GM12878 (cell line): Measurements from ENCODE around the gene SPTSSB. TPM values are rescaled to one million over a fixed set of nuclear protein-coding genes. Genes with fewer than 3 reads are reported as not detected.

ENCODE experiments used
- ATAC-seq: fragments of 200-7000 bp; cut with Tn5 transposase; 3 replicates; pipeline ENCODE4 v1.9.1; 2020; ENCODE audit warnings: mild to moderate bottlenecking, moderate library complexity
- BruUV-seq: library from RNA; stranded (reverse); fragments of 400-500 nt; replicated peaks from 2 replicates; lab custom pipeline; 2021; lab: Mats Ljungman, UMichigan
- CTCF ChIA-PET: fragments of 300-600 bp; sonication (Branson Sonifier 250); formaldehyde crosslinking; extraction: SDS; loops from one replicate; lab custom pipeline; 2021; ENCODE audit warnings: inconsistent platforms; lab: Yijun Ruan, JAX
- POLR2A ChIA-PET: fragments of 350-600 bp; formaldehyde crosslinking; extraction: SDS; loops from one replicate; lab custom pipeline; 2021; ENCODE audit warnings: inconsistent platforms; lab: Charles Lee
- RAD21 ChIA-PET: fragments of 300-600 bp; sonication (Branson Sonifier 250); formaldehyde crosslinking; loops from one replicate; lab custom pipeline; 2023; ENCODE audit warnings: antibody characterized with exemption; ENCODE audit not compliant: unreplicated experiment; lab: Charles Lee
- SMC1A ChIA-PET: fragments of 300-600 bp; sonication (Branson Sonifier 250); formaldehyde crosslinking; loops from one replicate; lab custom pipeline; 2023; ENCODE audit not compliant: unreplicated experiment, uncharacterized antibody; lab: Charles Lee
- DNase-seq: peaks from one replicate; pipeline ENCODE4 v3.0.0-alpha.2; 2011; ENCODE audit warnings: low read depth, low spot score
- FAIRE-seq: peaks from 3 replicates; lab custom pipeline; 2011; peaks lifted over from hg19 to GRCh38; lab: Jason Lieb, UNC
- H2AFZ ChIP-seq: 2 replicates; pipeline ENCODE4 v1.6.0; 2011; ENCODE audit warnings: low read depth, low read length, control low read depth; ENCODE audit not compliant: control insufficient read depth
- H3K27ac ChIP-seq: 2 replicates; pipeline ENCODE4 v1.5.1; 2011; ENCODE audit warnings: control low read depth; ENCODE audit not compliant: control insufficient read depth, insufficient read depth
- H3K27me3 ChIP-seq, 2 experiments: replicated peaks in 1 of 2; 2 replicates each; pipeline versions ENCODE4 v1.6.0 to v1.6.1; 2011; ENCODE audit warnings: low read length in 1 of 2; ENCODE audit not compliant: control insufficient read depth in 2 of 2, insufficient read depth in 2 of 2
- H3K36me3 ChIP-seq, 2 experiments: 2 replicates each; pipeline ENCODE4 v1.5.1; 2011; ENCODE audit warnings: low read length in 1 of 2; ENCODE audit not compliant: control insufficient read depth in 2 of 2, insufficient read depth in 2 of 2
- H3K4me1 ChIP-seq: 2 replicates; pipeline ENCODE4 v1.6.1; 2011; ENCODE audit warnings: mild to moderate bottlenecking, low read length, moderate library complexity, mixed read lengths; ENCODE audit not compliant: control insufficient read depth, insufficient read depth
- H3K4me2 ChIP-seq: 2 replicates; pipeline ENCODE4 v1.6.0; 2011; ENCODE audit warnings: control low read depth; ENCODE audit not compliant: control insufficient read depth, insufficient read depth
- H3K4me3 ChIP-seq: fragments of 200-600 bp; sonication (generic); 2 replicates; pipeline ENCODE4 v1.5.1; 2016
- H3K79me2 ChIP-seq: 2 replicates; pipeline ENCODE4 v1.6.0; 2011; ENCODE audit warnings: low read length; ENCODE audit not compliant: control insufficient read depth, insufficient read depth
- H3K9ac ChIP-seq: 2 replicates; pipeline ENCODE4 v1.8.0; 2011; ENCODE audit warnings: low read length, control low read depth, mixed read lengths; ENCODE audit not compliant: control insufficient read depth, insufficient read depth
- H3K9me3 ChIP-seq: replicated peaks from 3 replicates; pipeline ENCODE4 v1.5.1; 2011; ENCODE audit warnings: mild to moderate bottlenecking, low read length; ENCODE audit not compliant: control insufficient read depth, insufficient read depth
- H4K20me1 ChIP-seq: 2 replicates; pipeline ENCODE4 v1.6.0; 2011; ENCODE audit not compliant: control insufficient read depth, insufficient read depth
- ATF7 ChIP-seq: fragments of 450-650 bp; IDR thresholded peaks from 2 replicates; pipeline ENCODE4 v1.6.1; 2016; ENCODE audit warnings: low read depth, mild to moderate bottlenecking
- CEBPZ ChIP-seq: fragments of 150-350 bp; IDR thresholded peaks from 2 replicates; pipeline ENCODE4 v1.6.1; 2016; ENCODE audit warnings: low read depth, low read length
- CHD2 ChIP-seq: IDR thresholded peaks from 2 replicates; pipeline ENCODE4 v1.6.1; 2011; ENCODE audit warnings: low read depth, low read length, improper control_type of control experiment, borderline replicate concordance
- EGR1 ChIP-seq, 2 experiments: IDR thresholded peaks; 1 replicate in 1 of 2; 2 replicates in 1 of 2; pipeline ENCODE4 v1.6.1; 2011 to 2012; ENCODE audit warnings: low read depth in 2 of 2, low read length in 2 of 2, borderline replicate concordance in 1 of 2, mild to moderate bottlenecking in 1 of 2, moderate library complexity in 1 of 2
- KAT2A ChIP-seq: conservative IDR thresholded peaks from 2 replicates; pipeline ENCODE4 v1.6.1; 2011; ENCODE audit warnings: low read depth, low read length; ENCODE audit not compliant: control insufficient read depth
- NBN ChIP-seq: fragments of 450-650 bp; IDR thresholded peaks from 2 replicates; pipeline ENCODE4 v1.6.1; 2016
- NR2C1 ChIP-seq: fragments of 450-650 bp; IDR thresholded peaks from 2 replicates; pipeline ENCODE4 v1.6.1; 2017; ENCODE audit warnings: antibody characterized with exemption, mild to moderate bottlenecking, moderate library complexity
- NR2C2 ChIP-seq: IDR thresholded peaks from 2 replicates; pipeline ENCODE4 v1.6.1; 2011; ENCODE audit warnings: borderline replicate concordance, low read depth; ENCODE audit not compliant: control insufficient read depth, insufficient read length
- SP1 ChIP-seq: IDR thresholded peaks from one replicate; pipeline ENCODE4 v1.6.1; 2011; ENCODE audit warnings: low read depth, low read length
- SREBF1 ChIP-seq: IDR thresholded peaks from 2 replicates; pipeline ENCODE4 v1.6.1; 2012; ENCODE audit warnings: mild to moderate bottlenecking, low read length
- STAT3 ChIP-seq: IDR thresholded peaks from 2 replicates; pipeline ENCODE4 v1.6.1; 2011; ENCODE audit warnings: low read depth, low read length, improper control_type of control experiment
- TAF1 ChIP-seq: IDR thresholded peaks from 2 replicates; pipeline ENCODE4 v1.6.1; 2011; ENCODE audit warnings: mild to moderate bottlenecking, low read depth, low read length, borderline replicate concordance
- WRNIP1 ChIP-seq: IDR thresholded peaks from 2 replicates; pipeline ENCODE4 v1.6.1; 2011; ENCODE audit warnings: low read depth, low read length, improper control_type of control experiment, borderline replicate concordance
- ZBED1 ChIP-seq: IDR thresholded peaks from 2 replicates; pipeline ENCODE4 v1.6.1; 2016; ENCODE audit warnings: borderline replicate concordance
- ZBTB4 ChIP-seq: fragments of 450-650 bp; formaldehyde crosslinking; IDR thresholded peaks from 2 replicates; pipeline ENCODE4 v1.4.0; 2022; ENCODE audit warnings: mild to moderate bottlenecking, moderate library complexity
- WGBS: methylation state at CpG from one replicate; pipeline ENCODE4 v1.1.6; 2016; ENCODE audit warnings: low lambda C conversion rate; ENCODE audit not compliant: insufficient replicate concordance, insufficient coverage; ENCODE audit errors: missing lambda C conversion rate; 5-methylcytosine and 5-hydroxymethylcytosine counted together
- in situ Hi-C: fragments of 300-500 bp; cut with MboI; formaldehyde crosslinking; loops from 9 replicates; pipeline ENCODE4 v1.14.3; 2018; ENCODE audit warnings: mixed read lengths
- intact Hi-C: fragments of 100-400 bp; cut with micrococcal nuclease; formaldehyde crosslinking; loops from one replicate; pipeline ENCODE4 v1.14.2; 2022; ENCODE audit not compliant: unreplicated experiment
- polyA plus RNA-seq, 11 experiments: library from polyadenylated mRNA; depleted of rRNA in 4 of 11; unstranded in 6 of 11; stranded (reverse) in 5 of 11; fragments of >200 nt; fragmentation: Nextera tagmentation in 4 of 11; fragmentation: Illumina TruSeq in 1 of 11; extraction: Ambion mirVana in 4 of 11; extraction: Trizol in 1 of 11; gene quantifications; 1 replicate in 1 of 11; 2 replicates in 10 of 11; pipeline versions ENCODE4 v1.2.1 to v1.2.3, GENCODE V29; 2011 to 2016; ENCODE audit warnings: inconsistent platforms in 2 of 11, missing spikeins in 2 of 11, low read depth in 1 of 11
- total RNA-seq, 4 experiments: library from RNA; depleted of rRNA in 3 of 4; stranded (reverse); fragments of >200 nt in 3 of 4; fragmentation: Illumina TruSeq in 1 of 4; extraction: Trizol in 1 of 4; gene quantifications; 2 replicates each; pipeline versions ENCODE4 v1.2.1 to v1.2.3, GENCODE V29; 2013 to 2021

SPTSSB gene
- total and polyA plus RNA-seq, 10 of the 15 experiments (the other 5 are each of a cell fraction or from before 2014, with no cell fraction given): 0.19 to 30.6 (median 0.91) TPM

- Histone ChIP-seq H3K9ac (no peak overlapping the region), H4K20me1 (no peaks in the 10 kb centered on the region), H3K4me1 (no peaks in the 10 kb centered on the region), H3K9me3 (no peaks in the 10 kb centered on the region), H3K79me2 (no peaks in the 10 kb centered on the region), H3K4me3 (no peak overlapping the region), H2AFZ (no peak overlapping the region), H3K27ac (no peak overlapping the region), H3K27me3 (no peaks in the 10 kb centered on the region), H3K36me3 (no peaks in the 10 kb centered on the region), H3K4me2 (no peak overlapping the region)
- intact Hi-C loops: no loop called here
- ChIA-PET RAD21 (interaction anchor here (1.7 kb wide), 1 partner anchor 65 kb away, joined by 3 read pairs; no protein-coding TSS in a partner anchor), POLR2A (no interaction called here), SMC1A (interaction anchor here (0.5 to 1.1 kb wide), 4 partner anchors 14 to 133 kb away, joined by 3 to 5 read pairs (median 4); no protein-coding TSS in a partner anchor), CTCF (interaction anchor here (0.7 to 1.9 kb wide), 3 partner anchors 64 to 70 kb away, joined by 3 to 5 read pairs (median 3); no protein-coding TSS in a partner anchor)
- DNase-seq: no peak
- BruUV-seq: no TSS peak
- ATAC-seq: no peak
- TF ChIP-seq CEBPZ (no peak), ZBED1 (no peak), NR2C2 (no peak), SREBF1 (no peak), KAT2A (no peak), ZBTB4 (CRISPR knock-in tag) (no peak), TAF1 (no peak), EGR1 (IDR thresholded peaks at IDR 0.05; ENCODE audit: borderline replicate concordance in 1 of 2, low read depth in 2 of 2, low read length in 2 of 2) (no peak), STAT3 (no peak), NR2C1 (no peak), SP1 (no peak), ATF7 (no peak), NBN (no peak), CHD2 (no peak), WRNIP1 (no peak)
- WGBS: 49% methylated on average over 2 of the region's 2 CpGs
- in situ Hi-C loops: no loop called here
- FAIRE-seq: no peak
Measured at GRCh38 chr3:161345023-161345422, 26.3 kb downstream of the SPTSSB start.
